OCI-LY3 (cell line): Measurements from ENCODE around the gene SVOPL.

Experiments used
- H2AFZ ChIP-seq: fragments of 200-600, 300-600 bp; shearing (Covaris generic); 2 replicates; pipeline ENCODE4 v1.6.0; 2014; ENCODE audit warnings: antibody characterized with exemption, low read depth, low read length
- H3K27ac ChIP-seq: fragments of 200-600, 300-600 bp; sonication (generic); 2 replicates; pipeline ENCODE4 v1.5.1; 2014; ENCODE audit warnings: mild to moderate bottlenecking, low read length, moderate library complexity, mixed read lengths
- H3K27me3 ChIP-seq: fragments of 200-600, 300-600 bp; sonication (generic); 2 replicates; pipeline ENCODE4 v1.6.1; 2014; ENCODE audit warnings: low read depth, low read length, mixed read lengths
- H3K36me3 ChIP-seq: fragments of 200-600, 300-600 bp; sonication (generic); replicated peaks from 2 replicates; pipeline ENCODE3; 2014; ENCODE audit warnings: low read depth, low read length, mixed read lengths
- H3K4me1 ChIP-seq: fragments of 300-600, 200-600 bp; sonication (generic); 2 replicates; pipeline ENCODE4 v1.6.1; 2014; ENCODE audit warnings: low read length, mixed read lengths
- H3K4me2 ChIP-seq: fragments of 200-600, 300-600 bp; sonication (generic); 2 replicates; pipeline ENCODE4 v1.6.1; 2014; ENCODE audit warnings: low read length, mixed read lengths
- H3K4me3 ChIP-seq: fragments of 300-600, 200-600 bp; sonication (generic); 2 replicates; pipeline ENCODE4 v1.5.1; 2014; ENCODE audit warnings: antibody characterized with exemption, mild to moderate bottlenecking, low read length, moderate library complexity
- H3K79me2 ChIP-seq: fragments of 300-600, 200-600 bp; shearing (Covaris generic); 2 replicates; pipeline ENCODE4 v1.6.1; 2014; ENCODE audit warnings: mild to moderate bottlenecking, low read length, mixed read lengths
- H3K9ac ChIP-seq: fragments of 300-600, 200-600 bp; shearing (Covaris generic); 2 replicates; pipeline ENCODE4 v1.6.0; 2014; ENCODE audit warnings: mild to moderate bottlenecking, low read length, moderate library complexity
- H3K9me3 ChIP-seq: fragments of 200-600, 300-600 bp; shearing (Covaris generic); 2 replicates; pipeline ENCODE4 v1.6.1; 2014; ENCODE audit warnings: low read length, mixed read lengths; ENCODE audit not compliant: insufficient read depth
- H4K20me1 ChIP-seq: fragments of 200-600, 300-600 bp; sonication (generic); 2 replicates; pipeline ENCODE4 v1.6.1; 2016; ENCODE audit warnings: low read length, mixed read lengths; ENCODE audit not compliant: insufficient read depth
- CTCF ChIP-seq: fragments of 200-600, 300-600 bp; sonication (generic); IDR thresholded peaks from 2 replicates; pipeline ENCODE4 v1.5.1; 2014; ENCODE audit warnings: antibody characterized with exemption, low read length, low read depth
- EZH2phosphoT487 ChIP-seq: fragments of 200-600 bp; shearing (Covaris generic); IDR thresholded peaks from 2 replicates; pipeline ENCODE4 v1.6.1; 2018; ENCODE audit warnings: antibody characterized with exemption, mixed run types, low read depth

The SVOPL gene

GRCh38 chr7:138668229-138668596, 32.9 kb downstream of the SVOPL start:
- no peak overlapping the region for H3K9ac ChIP-seq
- H2AFZ ChIP-seq, result no peak overlapping the region
- H4K20me1 ChIP-seq, result no peaks in the 10 kb centered on the region
- no peaks in the 10 kb centered on the region for H3K4me1 ChIP-seq
- H3K4me2 ChIP-seq, result no peak overlapping the region
- H3K27ac ChIP-seq, result no peak overlapping the region
- no peak overlapping the region for H3K4me3 ChIP-seq
- H3K36me3 ChIP-seq, result no peaks in the 10 kb centered on the region
- TF ChIP-seq CTCF (no peak), EZH2phosphoT487 (no peak)
- H3K9me3 ChIP-seq, result no peaks in the 10 kb centered on the region
- H3K79me2 ChIP-seq, result no peaks in the 10 kb centered on the region
- H3K27me3 ChIP-seq, result peaks cover 20% of the 10 kb centered on the region

GRCh38 chr7:138667535-138668228, 33.5 kb downstream of the SVOPL start:
- H4K20me1 ChIP-seq, result no peaks in the 10 kb centered on the region
- H2AFZ ChIP-seq, result no peak overlapping the region
- H3K4me3 ChIP-seq, result no peak overlapping the region
- no peak overlapping the region for H3K27ac ChIP-seq
- no peak overlapping the region for H3K4me2 ChIP-seq
- TF ChIP-seq EZH2phosphoT487 (no peak), CTCF (no peak)
- no peak overlapping the region for H3K9ac ChIP-seq
- no peaks in the 10 kb centered on the region for H3K9me3 ChIP-seq
- no peaks in the 10 kb centered on the region for H3K4me1 ChIP-seq
- H3K79me2 ChIP-seq, result no peaks in the 10 kb centered on the region
- H3K27me3 ChIP-seq, result peaks cover 20% of the 10 kb centered on the region
- no peaks in the 10 kb centered on the region for H3K36me3 ChIP-seq

GRCh38 chr7:138666385-138666784, 34.8 kb downstream of the SVOPL start:
- Histone ChIP-seq H3K79me2 (no peaks in the 10 kb centered on the region), H3K4me1 (no peaks in the 10 kb centered on the region), H3K9ac (no peak overlapping the region), H4K20me1 (no peaks in the 10 kb centered on the region), H3K4me2 (no peak overlapping the region), H3K4me3 (no peak overlapping the region), H2AFZ (no peak overlapping the region), H3K27ac (no peak overlapping the region), H3K9me3 (no peaks in the 10 kb centered on the region), H3K27me3 (peaks cover 29% of the 10 kb centered on the region), H3K36me3 (no peaks in the 10 kb centered on the region)
- no peak for TF ChIP-seq EZH2phosphoT487
- TF ChIP-seq CTCF, result no peak

- Histone ChIP-seq H2AFZ (no peak overlapping the region), H4K20me1 (no peaks in the 10 kb centered on the region), H3K4me2 (no peak overlapping the region), H3K27me3 (peaks cover 32% of the 10 kb centered on the region), H3K4me1 (no peaks in the 10 kb centered on the region), H3K36me3 (no peaks in the 10 kb centered on the region), H3K27ac (no peak overlapping the region), H3K9ac (no peak overlapping the region), H3K9me3 (no peaks in the 10 kb centered on the region), H3K4me3 (no peak overlapping the region), H3K79me2 (no peaks in the 10 kb centered on the region)
- no peak for TF ChIP-seq CTCF
- no peak for TF ChIP-seq EZH2phosphoT487
Measured at GRCh38 chr7:138665669-138666140, 35.5 kb downstream of the SVOPL start.
